IPS DF 6.9 (cell line): ENCODE measurements around the gene THSD4.
"Not testable (repeated sequence)": the region's sequence is repeated elsewhere in the genome, so short reads cannot be mapped to it uniquely, and the experiment has no call there.

Experiments used
- DNase-seq: peaks from one replicate; pipeline ENCODE4 v3.0.0-alpha.2; 2013; ENCODE audit warnings: low read depth, low spot score
- H3K27ac ChIP-seq: one replicate; pipeline ENCODE4 v1.5.1; 2013; ENCODE audit warnings: low read length, control low read depth
- H3K27me3 ChIP-seq: 2 replicates; pipeline ENCODE4 v1.6.1; 2013; ENCODE audit warnings: mild to moderate bottlenecking, low read length; ENCODE audit not compliant: control insufficient read depth, insufficient read depth
- H3K36me3 ChIP-seq: 2 replicates; pipeline ENCODE4 v1.6.1; 2013; ENCODE audit warnings: low read length; ENCODE audit not compliant: control insufficient read depth, insufficient read depth
- H3K4me1 ChIP-seq: 2 replicates; pipeline ENCODE4 v1.6.1; 2013; ENCODE audit warnings: low read length; ENCODE audit not compliant: control insufficient read depth, insufficient read depth
- H3K4me3 ChIP-seq: 2 replicates; pipeline ENCODE4 v1.5.1; 2013; ENCODE audit warnings: mild to moderate bottlenecking, low read length
- H3K9me3 ChIP-seq: 2 replicates; pipeline ENCODE4 v1.6.1; 2013; ENCODE audit warnings: low read length, inconsistent platforms; ENCODE audit not compliant: control insufficient read depth, insufficient read depth
- WGBS: extraction: QIAGEN DNeasy Blood & Tissue Kit; methylation state at CpG from one replicate; pipeline ENCODE4 v1.1.7; 2013; ENCODE audit warnings: mixed read lengths, missing lambda C conversion rate; ENCODE audit not compliant: insufficient read length, insufficient coverage; 5-methylcytosine and 5-hydroxymethylcytosine counted together

The THSD4 gene

DNA sequence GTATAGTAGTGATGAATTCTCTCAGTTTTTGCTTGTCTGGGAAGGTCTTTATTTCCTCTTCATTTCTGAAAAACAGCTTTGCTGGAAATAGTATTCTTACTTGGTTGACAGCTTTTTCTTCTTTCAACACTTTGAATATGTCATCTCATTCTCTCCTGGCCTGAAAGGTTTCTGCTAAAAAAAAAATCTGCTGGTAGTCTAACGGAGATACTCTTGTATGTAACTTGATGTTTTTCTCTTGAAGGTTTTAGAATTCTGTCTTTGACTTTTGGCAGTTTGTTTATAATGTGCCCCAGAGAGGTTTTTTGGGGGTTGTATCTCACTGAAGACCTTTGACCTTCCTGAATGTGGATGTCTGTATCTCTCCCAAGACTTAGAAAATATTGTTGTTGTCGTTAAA, 47.0 kb downstream of the THSD4 start:
- H3K27ac ChIP-seq: no peak overlapping the region
- no peaks in the 10 kb centered on the region for H3K4me1 ChIP-seq
- WGBS: no CpG with 5 or more reads among the region's 2 CpGs
- DNase-seq: no peak
- H3K36me3 ChIP-seq: no peaks in the 10 kb centered on the region
- no peak overlapping the region for H3K4me3 ChIP-seq
- H3K9me3 ChIP-seq: no peaks in the 10 kb centered on the region
- H3K27me3 ChIP-seq: no peaks in the 10 kb centered on the region

DNA sequence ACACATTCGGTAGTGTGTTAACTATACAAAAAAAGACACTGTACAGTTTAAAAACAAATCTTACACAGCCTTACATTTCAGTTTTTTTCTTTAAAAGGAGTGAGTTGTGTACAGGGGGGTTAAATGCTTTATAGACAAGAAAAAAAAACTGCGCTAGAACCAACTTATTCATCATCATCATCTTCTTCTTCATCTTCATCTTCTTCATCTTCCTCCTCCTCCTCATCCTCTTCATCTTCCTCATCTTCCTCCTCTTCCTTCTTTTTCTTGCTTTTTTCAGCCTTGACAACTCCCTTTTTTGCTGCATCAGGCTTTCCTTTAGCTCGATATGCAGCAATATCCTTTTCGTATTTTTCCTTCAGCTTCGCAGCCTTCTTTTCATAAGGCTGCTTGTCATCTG, 49.3 kb downstream of the THSD4 start:
- H3K27me3 ChIP-seq, H3K36me3 ChIP-seq, DNase-seq, H3K9me3 ChIP-seq, H3K4me3 ChIP-seq, H3K27ac ChIP-seq, H3K4me1 ChIP-seq: not testable (repeated sequence)
- WGBS: no CpG with 5 or more reads among the region's 5 CpGs

DNA sequence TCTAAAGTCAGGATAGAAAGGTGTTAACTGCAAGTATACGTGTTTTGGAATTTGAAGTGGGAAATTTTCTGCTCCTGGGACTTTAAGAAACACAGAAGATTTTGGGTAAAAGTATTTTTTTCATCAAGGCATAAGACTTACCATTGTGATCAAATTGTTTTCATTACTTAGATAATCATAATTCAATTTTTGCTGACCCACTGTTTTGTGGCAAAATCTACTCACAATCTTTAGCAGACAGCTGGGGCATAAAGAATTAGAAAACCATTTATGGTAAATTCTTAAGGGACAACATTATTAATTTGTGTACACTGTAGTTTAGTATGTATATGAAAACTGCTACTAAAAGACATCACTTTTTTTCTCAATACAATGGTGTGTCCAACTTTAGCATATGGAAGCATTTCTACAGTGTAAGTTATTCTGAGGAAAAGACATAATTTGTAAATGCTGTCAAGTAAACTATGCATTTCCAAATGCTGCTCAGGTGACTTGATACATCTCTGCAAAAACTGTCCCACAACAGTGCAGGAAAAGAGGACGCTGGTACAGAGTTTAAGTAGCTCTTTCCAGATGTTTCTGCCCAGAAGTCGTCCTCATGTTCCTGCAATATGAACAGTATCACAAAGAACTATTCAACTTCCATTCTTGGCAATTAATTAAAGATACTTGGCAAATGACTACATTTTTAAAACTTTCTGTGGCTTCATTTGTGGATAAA, 52.3 kb downstream of the THSD4 start:
- no CpG with 5 or more reads among the region's 3 CpGs for WGBS

DNA sequence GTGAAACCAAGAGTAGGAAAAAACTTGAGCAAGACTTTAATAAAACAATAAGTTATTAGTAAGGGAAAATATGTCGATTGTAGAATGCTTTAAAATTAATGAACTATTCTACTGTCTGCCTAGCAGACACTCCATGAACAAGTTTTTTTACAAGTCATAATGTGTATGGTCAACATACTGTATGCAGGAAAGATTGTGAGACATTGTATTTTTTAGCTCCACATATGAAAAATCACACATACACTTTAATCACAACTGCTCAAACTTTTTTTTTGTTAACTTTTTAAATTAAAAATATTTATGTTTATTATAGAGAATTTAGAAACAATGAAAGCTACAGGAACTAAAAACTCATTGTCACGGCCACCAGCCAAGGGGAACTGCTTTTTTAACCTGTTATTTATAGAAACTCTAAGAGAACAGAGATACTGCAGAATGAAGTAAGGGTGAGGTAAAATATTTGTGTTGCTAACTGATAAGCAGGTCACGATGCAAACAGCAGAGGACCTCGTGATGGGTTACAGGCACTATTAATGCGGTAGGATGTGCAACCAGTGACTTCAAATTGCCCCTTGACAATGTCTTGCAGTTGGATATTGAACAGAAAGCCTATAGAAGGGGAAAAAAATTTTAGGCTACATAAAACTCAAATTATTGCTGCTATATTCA, 53.0 kb downstream of the THSD4 start:
- Histone ChIP-seq H3K4me3 (no peak overlapping the region), H3K27ac (no peak overlapping the region)
- WGBS: no CpG with 5 or more reads among the region's 5 CpGs

More for the DNA sequence above, 52.3 kb downstream of the THSD4 start:
- Histone ChIP-seq H3K27ac (no peak overlapping the region), H3K4me1 (no peaks in the 10 kb centered on the region), H3K9me3 (no peaks in the 10 kb centered on the region), H3K27me3 (no peaks in the 10 kb centered on the region), H3K4me3 (no peak overlapping the region), H3K36me3 (no peaks in the 10 kb centered on the region)
- DNase-seq: no peak

DNA sequence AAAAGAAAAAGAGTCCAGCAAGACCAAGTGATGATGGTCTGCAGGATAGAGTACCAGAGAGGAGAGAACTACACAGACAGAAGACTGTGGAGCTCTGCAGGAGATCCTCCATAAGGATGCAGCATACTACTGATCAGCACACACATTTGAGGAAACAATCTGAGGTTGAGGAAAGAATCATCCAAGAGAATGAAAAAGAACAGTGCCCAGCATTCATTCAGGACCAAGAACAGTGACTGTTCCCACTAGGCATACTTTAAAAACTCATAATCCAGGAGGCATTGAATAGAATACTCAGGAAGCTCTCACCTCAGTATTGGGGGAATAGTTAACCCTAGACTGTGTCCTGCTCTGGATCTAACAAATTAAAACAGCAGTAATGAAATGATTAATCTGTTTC, 54.9 kb downstream of the THSD4 start:
- no peak overlapping the region for H3K4me3 ChIP-seq
- no peaks in the 10 kb centered on the region for H3K4me1 ChIP-seq
- H3K27ac ChIP-seq: no peak overlapping the region
- DNase-seq: no peak
- no peaks in the 10 kb centered on the region for H3K9me3 ChIP-seq
- H3K27me3 ChIP-seq: no peaks in the 10 kb centered on the region
- no peaks in the 10 kb centered on the region for H3K36me3 ChIP-seq

More for the DNA sequence above, 53.0 kb downstream of the THSD4 start:
- DNase-seq: no peak
- Histone ChIP-seq H3K9me3 (no peaks in the 10 kb centered on the region), H3K4me1 (no peaks in the 10 kb centered on the region), H3K27me3 (no peaks in the 10 kb centered on the region), H3K36me3 (no peaks in the 10 kb centered on the region)

DNA sequence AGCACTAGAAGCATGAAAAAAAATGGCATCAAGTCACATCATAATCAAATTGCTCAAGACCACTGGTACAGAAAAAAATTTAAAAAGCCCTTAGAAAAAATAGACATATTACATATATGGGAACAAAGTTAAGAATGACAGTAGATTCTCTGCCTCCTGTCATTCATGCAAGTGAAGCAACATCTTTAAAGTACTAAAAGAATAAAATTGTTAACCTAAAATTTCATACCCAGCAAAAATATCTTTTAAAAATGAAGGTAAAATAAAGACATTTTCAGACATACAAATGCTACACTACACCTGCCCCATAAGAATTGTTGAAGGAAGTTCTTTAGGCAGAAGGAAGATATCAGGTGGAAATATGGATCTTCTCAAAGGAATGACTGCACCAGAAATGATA, 55.9 kb downstream of the THSD4 start:
- Histone ChIP-seq H3K36me3 (no peaks in the 10 kb centered on the region), H3K27ac (no peak overlapping the region), H3K27me3 (no peaks in the 10 kb centered on the region), H3K4me1 (no peaks in the 10 kb centered on the region), H3K9me3 (no peaks in the 10 kb centered on the region), H3K4me3 (no peak overlapping the region)
- no peak for DNase-seq

DNA sequence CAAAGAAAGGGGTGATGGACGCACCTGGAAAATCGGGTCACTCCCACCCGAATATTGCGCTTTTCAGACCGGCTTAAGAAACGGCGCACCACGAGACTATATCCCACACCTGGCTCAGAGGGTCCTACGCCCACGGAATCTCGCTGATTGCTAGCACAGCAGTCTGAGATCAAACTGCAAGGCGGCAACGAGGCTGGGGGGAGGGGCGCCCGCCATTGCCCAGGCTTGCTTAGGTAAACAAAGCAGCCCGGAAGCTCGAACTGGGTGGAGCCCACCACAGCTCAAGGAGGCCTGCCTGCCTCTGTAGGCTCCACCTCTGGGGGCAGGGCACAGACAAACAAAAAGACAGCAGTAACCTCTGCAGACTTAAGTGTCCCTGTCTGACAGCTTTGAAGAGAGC, 59.1 kb downstream of the THSD4 start:
- no CpG with 5 or more reads among the region's 17 CpGs for WGBS
- not testable (repeated sequence) for H3K36me3 ChIP-seq, H3K27me3 ChIP-seq, DNase-seq, H3K9me3 ChIP-seq, H3K4me1 ChIP-seq, H3K4me3 ChIP-seq, H3K27ac ChIP-seq

DNA sequence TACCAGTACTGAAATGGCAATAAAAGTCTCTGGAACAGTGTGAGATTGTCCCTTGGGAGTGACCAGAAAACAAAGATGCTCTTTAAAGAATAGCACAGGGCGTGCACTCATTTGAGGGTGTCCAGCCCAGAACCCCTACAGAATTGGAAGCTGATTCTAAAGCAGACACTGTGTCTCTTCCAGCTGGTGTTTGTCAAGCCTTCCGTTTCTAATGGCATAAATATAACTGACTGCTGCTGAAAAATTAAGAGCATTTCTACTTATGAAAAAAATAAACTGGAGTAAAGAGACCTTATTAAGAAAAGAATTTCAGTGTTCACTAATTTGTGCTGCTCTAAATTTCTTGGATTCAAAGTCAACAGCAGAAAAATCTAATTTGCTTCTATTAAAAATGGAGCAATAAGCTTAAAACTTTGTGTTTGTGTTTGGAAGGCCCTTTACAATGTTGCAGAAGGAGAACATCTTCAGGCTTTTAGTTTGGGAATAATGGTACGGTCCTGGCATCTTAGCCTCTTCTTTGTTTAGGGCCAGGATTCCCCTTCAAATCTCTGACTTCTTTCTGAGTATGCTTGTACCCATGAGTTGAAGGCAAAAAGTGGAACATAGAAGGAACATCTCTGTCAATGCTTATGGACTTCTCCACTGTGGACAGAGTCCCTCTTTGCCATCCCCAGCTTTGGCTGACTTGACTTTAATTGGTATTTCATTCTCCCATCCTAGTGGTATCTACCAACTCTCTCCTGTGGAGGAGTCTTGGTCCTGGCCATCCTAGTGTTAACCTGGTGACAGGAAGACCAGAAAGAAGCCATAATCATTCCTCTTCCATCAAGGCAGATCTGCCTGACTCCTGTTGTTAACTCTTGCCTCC, 65.9 kb downstream of the THSD4 start:
- Histone ChIP-seq H3K36me3 (no peaks in the 10 kb centered on the region), H3K4me3 (no peak overlapping the region), H3K9me3 (no peaks in the 10 kb centered on the region), H3K4me1 (no peaks in the 10 kb centered on the region), H3K27ac (no peak overlapping the region), H3K27me3 (no peaks in the 10 kb centered on the region)
- no peak for DNase-seq
- no CpG with 5 or more reads among the region's 3 CpGs for WGBS

DNA sequence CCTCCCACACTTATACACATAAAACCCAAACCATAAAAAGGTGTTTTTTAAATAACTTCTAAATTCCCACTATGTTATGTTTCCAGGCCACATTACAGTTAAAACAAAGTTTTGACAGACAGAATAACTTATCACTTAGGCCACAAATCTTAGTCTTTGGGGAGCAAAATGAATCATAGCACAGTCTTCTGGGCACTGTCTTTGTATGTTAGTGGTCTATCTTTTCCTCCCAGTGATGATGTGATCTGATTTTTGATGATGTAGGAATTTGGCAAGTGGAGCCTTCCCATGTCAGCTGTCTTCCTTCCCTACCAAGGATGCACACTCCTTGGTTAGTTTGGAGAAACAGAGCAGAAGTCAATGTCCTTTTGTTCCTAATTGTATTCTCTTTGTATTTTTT, 67.3 kb downstream of the THSD4 start:
- Histone ChIP-seq H3K9me3 (no peaks in the 10 kb centered on the region), H3K27ac (no peak overlapping the region), H3K27me3 (no peaks in the 10 kb centered on the region), H3K4me3 (no peak overlapping the region), H3K4me1 (peaks cover 2% of the 10 kb centered on the region; the same call in 1 of the 2 replicates), H3K36me3 (no peaks in the 10 kb centered on the region)
- no peak for DNase-seq

DNA sequence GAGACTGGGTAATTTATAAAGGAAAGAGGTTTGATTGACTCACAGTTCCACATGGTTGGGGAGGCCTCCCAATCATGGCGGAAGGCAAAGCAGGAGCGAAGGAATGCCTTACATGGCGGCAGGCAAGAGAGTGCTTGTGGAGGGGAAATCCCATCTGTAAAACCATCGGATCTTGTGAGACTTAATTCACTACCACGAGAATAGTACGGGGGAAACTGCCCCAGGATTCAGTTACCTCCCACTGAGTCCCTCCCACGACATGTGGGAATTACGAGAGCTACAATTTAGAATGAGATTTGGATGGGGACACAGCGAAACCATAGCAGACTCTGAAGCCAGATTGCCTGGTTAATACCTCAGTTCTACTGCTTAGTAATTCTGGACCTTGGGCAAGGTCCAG, 67.8 kb downstream of the THSD4 start:
- no peak overlapping the region for H3K4me3 ChIP-seq
- WGBS: no CpG with 5 or more reads among the region's 9 CpGs
- H3K4me1 ChIP-seq: peaks cover 3% of the 10 kb centered on the region; the same call in 1 of the 2 replicates
- DNase-seq: no peak
- H3K27ac ChIP-seq: no peak overlapping the region
- no peaks in the 10 kb centered on the region for H3K36me3 ChIP-seq
- H3K27me3 ChIP-seq: no peaks in the 10 kb centered on the region
- no peaks in the 10 kb centered on the region for H3K9me3 ChIP-seq
